Common myeloid progenitor, CD34-positive (primary cell): Measurements from ENCODE around the gene TOX3.

Experiments
- CTCF ChIA-PET: fragments of 350-600 bp; sonication (Branson Sonifier 250); formaldehyde crosslinking; loops from one replicate; lab custom pipeline; 2021; ENCODE audit warnings: antibody characterized with exemption; lab: Charles Lee
- POLR2A ChIA-PET: fragments of 350-600 bp; sonication (Branson Sonifier 250); formaldehyde crosslinking; loops from one replicate; lab custom pipeline; 2021; ENCODE audit warnings: antibody characterized with exemption; lab: Charles Lee
- DNase-seq, 3 donors: peaks; one replicate each; pipeline versions ENCODE4 v3.0.0 to v3.0.0-alpha.2; 2013
- H3K27ac ChIP-seq, 2 experiments: 1 replicate in 1 of 2; 2 replicates in 1 of 2; pipeline ENCODE4 v1.7.0; 2013; ENCODE audit warnings: inconsistent platforms in 2 of 2, low read length in 2 of 2, mild to moderate bottlenecking in 2 of 2, low read depth in 1 of 2, moderate library complexity in 1 of 2; ENCODE audit not compliant: severe bottlenecking in 2 of 2, insufficient read depth in 1 of 2, poor library complexity in 1 of 2
- H3K27me3 ChIP-seq, 5 experiments: replicated peaks in 2 of 5; 1 replicate in 3 of 5; 2 replicates in 2 of 5; pipeline versions ENCODE4 v1.6.1 to v1.7.0; 2013; ENCODE audit warnings: low read length in 4 of 5, mild to moderate bottlenecking in 2 of 5, moderate library complexity in 2 of 5, inconsistent platforms in 1 of 5; ENCODE audit not compliant: insufficient read depth in 5 of 5, control insufficient read depth in 4 of 5
- H3K36me3 ChIP-seq, 4 experiments: 1 replicate in 2 of 4; 2 replicates in 2 of 4; pipeline versions ENCODE4 v1.6.1 to v1.7.0; 2013; ENCODE audit warnings: low read length in 3 of 4, control low read depth in 1 of 4, mild to moderate bottlenecking in 1 of 4; ENCODE audit not compliant: control insufficient read depth in 4 of 4, insufficient read depth in 4 of 4
- H3K4me1 ChIP-seq, 4 experiments: 1 replicate in 3 of 4; 2 replicates in 1 of 4; pipeline versions ENCODE4 v1.6.1 to v1.7.1; 2013; ENCODE audit warnings: low read length in 3 of 4, mild to moderate bottlenecking in 3 of 4, control low read depth in 1 of 4, inconsistent platforms in 1 of 4, moderate library complexity in 1 of 4; ENCODE audit not compliant: control insufficient read depth in 4 of 4, insufficient read depth in 4 of 4; ENCODE audit errors: control extremely low read depth in 1 of 4
- H3K4me3 ChIP-seq, 7 experiments: 1 replicate in 4 of 7; 2 replicates in 3 of 7; pipeline versions ENCODE4 v1.5.1 to v1.7.0; 2013; ENCODE audit warnings: mild to moderate bottlenecking in 7 of 7, low read length in 6 of 7, moderate library complexity in 6 of 7, inconsistent platforms in 2 of 7, low read depth in 2 of 7, control low read depth in 1 of 7; ENCODE audit not compliant: insufficient read depth in 4 of 7, control insufficient read depth in 1 of 7; ENCODE audit errors: extremely low read depth in 1 of 7
- H3K9me3 ChIP-seq, 5 experiments: 1 replicate in 4 of 5; 2 replicates in 1 of 5; pipeline versions ENCODE4 v1.6.1 to v1.7.1; 2013; ENCODE audit warnings: low read length in 4 of 5, mild to moderate bottlenecking in 2 of 5, inconsistent platforms in 1 of 5, low read depth in 1 of 5, moderate library complexity in 1 of 5; ENCODE audit not compliant: control insufficient read depth in 4 of 5, insufficient read depth in 2 of 5; ENCODE audit errors: control extremely low read depth in 1 of 5
- WGBS: methylation state at CpG from one replicate; pipeline ENCODE4 v1.1.5; 2013; ENCODE audit not compliant: insufficient coverage; 5-methylcytosine and 5-hydroxymethylcytosine counted together

The TOX3 gene

DNA sequence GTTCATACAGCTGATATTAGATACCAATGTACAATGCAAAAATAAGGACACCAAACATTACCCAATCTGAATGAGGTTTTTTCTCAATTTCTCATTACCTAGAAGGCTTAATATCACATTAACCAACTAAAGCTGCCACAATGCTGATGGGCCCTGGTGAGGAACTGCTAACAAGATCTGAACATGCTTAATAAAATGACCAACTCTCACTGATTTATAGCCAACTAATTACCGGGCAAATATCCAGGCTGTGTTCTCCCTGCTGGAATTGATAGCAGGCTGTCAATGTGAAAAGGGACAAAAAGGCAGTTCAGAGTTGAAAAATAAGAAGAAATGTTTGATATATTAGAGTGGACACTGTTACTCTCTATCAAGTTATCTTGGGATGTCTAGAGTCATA, 124.6 kb downstream of the TOX3 start:
- POLR2A ChIA-PET, result no interaction called here
- no peak for DNase-seq
- Histone ChIP-seq H3K4me3 (no peak overlapping the region), H3K9me3 (no peaks in the 10 kb centered on the region), H3K36me3 (no peaks in the 10 kb centered on the region), H3K4me1 (no peaks in the 10 kb centered on the region), H3K27me3 (no peaks in the 10 kb centered on the region), H3K27ac (no peak overlapping the region)
- CTCF ChIA-PET, result no interaction called here
- WGBS, result 80% methylated on average over 1 of the region's 1 CpG

DNA sequence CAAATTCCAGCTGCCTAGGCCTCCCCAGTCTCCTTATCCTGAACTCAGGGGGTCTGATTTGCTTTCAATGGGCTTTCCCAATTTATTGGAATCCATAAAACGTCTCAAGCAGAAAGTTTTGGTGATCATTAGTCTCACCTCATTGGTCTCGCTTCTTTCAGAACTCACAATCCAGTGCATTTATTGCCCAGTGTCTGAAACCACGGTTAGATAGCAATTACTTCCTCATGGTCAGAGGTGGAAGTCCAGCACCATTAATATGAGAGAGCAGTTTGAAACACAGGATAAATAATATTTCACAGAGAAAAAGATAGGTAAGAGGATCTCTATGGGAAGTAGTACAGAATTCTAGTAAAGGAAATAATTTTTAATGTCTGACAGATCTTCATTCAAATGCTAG, 128.7 kb downstream of the TOX3 start:
- ChIA-PET CTCF (no interaction called here), POLR2A (no interaction called here)

GRCh38 chr16:52416888-52417287, 130.1 kb downstream of the TOX3 start:
- DNase-seq, result no peak
- Histone ChIP-seq H3K9me3 (no peaks in the 10 kb centered on the region), H3K4me3 (no peak overlapping the region), H3K27me3 (no peaks in the 10 kb centered on the region), H3K36me3 (no peaks in the 10 kb centered on the region), H3K27ac (no peak overlapping the region), H3K4me1 (no peaks in the 10 kb centered on the region)
- POLR2A ChIA-PET, result no interaction called here
- CTCF ChIA-PET, result no interaction called here
- no CpG with 5 or more reads among the region's 1 CpG for whole genome bisulfite sequencing

More for the DNA sequence above, 128.7 kb downstream of the TOX3 start:
- no peak overlapping the region for H3K4me3 ChIP-seq
- H3K27me3 ChIP-seq, result no peaks in the 10 kb centered on the region
- H3K9me3 ChIP-seq, result no peaks in the 10 kb centered on the region
- H3K27ac ChIP-seq, result no peak overlapping the region
- no peaks in the 10 kb centered on the region for H3K4me1 ChIP-seq
- no peaks in the 10 kb centered on the region for H3K36me3 ChIP-seq
- 50% methylated on average over 1 of the region's 3 CpGs for WGBS
- DNase-seq, result no peak

DNA sequence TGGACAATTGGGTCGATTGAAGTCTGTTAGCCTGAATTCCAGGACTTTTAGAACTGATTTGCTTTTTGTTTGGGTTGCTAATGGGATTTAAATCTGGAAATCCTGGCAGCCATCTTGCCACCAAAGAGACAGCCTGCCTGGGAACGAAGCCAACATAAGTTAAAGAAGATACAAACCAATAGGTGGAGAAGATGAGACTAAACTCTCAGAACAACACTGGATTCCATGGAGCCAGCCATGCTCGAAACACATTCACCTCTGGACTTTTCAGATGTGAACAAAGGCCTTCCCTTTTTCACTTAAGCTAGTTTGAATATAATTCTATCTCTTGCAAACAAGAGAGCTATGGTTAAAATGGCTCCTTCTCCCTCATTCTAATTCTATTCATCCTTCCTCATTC, 135.9 kb downstream of the TOX3 start:
- CTCF ChIA-PET, result interaction anchor here (1.0 to 1.3 kb wide), 2 partner anchors 9 to 15 kb away, joined by 3 read pairs; no protein-coding TSS in a partner anchor
- WGBS, result 67% methylated on average over 2 of the region's 3 CpGs
- Histone ChIP-seq H3K4me1 (no peaks in the 10 kb centered on the region), H3K36me3 (no peaks in the 10 kb centered on the region), H3K27me3 (no peaks in the 10 kb centered on the region), H3K9me3 (no peaks in the 10 kb centered on the region), H3K4me3 (no peak overlapping the region), H3K27ac (no peak overlapping the region)
- POLR2A ChIA-PET, result no interaction called here
- DNase-seq, result no peak

GRCh38 chr16:52408191-52408845, 138.6 kb downstream of the TOX3 start:
- H3K36me3 ChIP-seq, result no peaks in the 10 kb centered on the region
- ChIA-PET CTCF (no interaction called here), POLR2A (no interaction called here)
- no peak for DNase-seq
- no peak overlapping the region for H3K27ac ChIP-seq
- H3K4me1 ChIP-seq, result no peaks in the 10 kb centered on the region
- H3K27me3 ChIP-seq, result no peaks in the 10 kb centered on the region
- H3K9me3 ChIP-seq, result no peaks in the 10 kb centered on the region
- 100% methylated on average over 1 of the region's 1 CpG for WGBS
- H3K4me3 ChIP-seq, result no peak overlapping the region

- no peaks in the 10 kb centered on the region for H3K27me3 ChIP-seq
- no peak overlapping the region for H3K4me3 ChIP-seq
- no peak overlapping the region for H3K27ac ChIP-seq
- DNase-seq, result no peak
- CTCF ChIA-PET, result no interaction called here
- POLR2A ChIA-PET, result no interaction called here
- WGBS, result 0% methylated on average over 1 of the region's 1 CpG
- no peaks in the 10 kb centered on the region for H3K9me3 ChIP-seq
- no peaks in the 10 kb centered on the region for H3K4me1 ChIP-seq
- no peaks in the 10 kb centered on the region for H3K36me3 ChIP-seq
Measured at GRCh38 chr16:52407778-52408177, 139.2 kb downstream of the TOX3 start.

GRCh38 chr16:52405441-52405840, 141.5 kb downstream of the TOX3 start:
- no peaks in the 10 kb centered on the region for H3K4me1 ChIP-seq
- no peaks in the 10 kb centered on the region for H3K36me3 ChIP-seq
- H3K27ac ChIP-seq, result no peak overlapping the region
- ChIA-PET CTCF (no interaction called here), POLR2A (no interaction called here)
- H3K27me3 ChIP-seq, result no peaks in the 10 kb centered on the region
- H3K4me3 ChIP-seq, result no peak overlapping the region
- DNase-seq, result no peak
- 75% methylated on average over 1 of the region's 1 CpG for WGBS
- H3K9me3 ChIP-seq, result no peaks in the 10 kb centered on the region
